HFF-Myc (cell line): Measurements from ENCODE around the gene CGA.

Source experiments
- DNase-seq: peaks from one replicate; pipeline ENCODE4 v3.0.0-alpha.2; 2011; ENCODE audit warnings: low read depth; ENCODE audit errors: extremely low read depth
- H3K4me3 ChIP-seq: replicated peaks from 2 replicates; pipeline ENCODE4 v1.5.1; 2011; ENCODE audit warnings: low read depth, mild to moderate bottlenecking, control low read depth, low read length
- TF ChIP-seq, protein P1 (sequence below): IDR thresholded peaks from 2 replicates; pipeline ENCODE4 v1.5.1; 2012; ENCODE audit warnings: mild to moderate bottlenecking, low read depth, low read length, control low read depth; ENCODE audit errors: missing control alignments

Gene CGA

DNA sequence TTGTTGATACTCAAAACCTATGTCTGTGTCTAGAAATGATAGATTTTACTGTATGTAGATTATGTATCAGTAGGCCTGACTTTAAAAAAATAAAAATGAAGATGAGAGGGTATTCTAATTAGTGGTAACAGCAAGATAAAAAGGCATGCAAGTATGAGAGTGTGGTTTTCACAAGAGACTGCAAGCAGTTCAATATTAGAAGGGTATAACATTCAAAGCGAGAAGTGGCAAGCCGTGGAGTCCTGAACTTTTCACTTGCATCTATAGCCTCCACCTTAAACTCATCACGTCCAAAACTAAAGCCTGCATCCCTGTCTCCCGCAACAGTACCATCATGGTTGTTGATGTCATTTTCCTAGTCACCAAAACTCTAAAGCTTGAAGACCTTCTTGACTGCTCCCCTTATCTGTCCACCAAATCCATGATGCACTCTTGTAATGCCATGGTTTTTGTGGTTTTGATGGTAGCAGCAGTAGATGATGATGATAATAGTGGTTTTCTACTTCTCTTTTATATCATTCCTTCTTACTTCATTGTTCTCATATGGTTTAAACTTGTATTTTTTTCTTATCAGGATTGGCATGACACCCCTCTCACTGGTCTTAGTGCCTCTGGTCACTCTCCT lies 9.2 kb upstream of the CGA start:
- TF ChIP-seq, protein P1, sequence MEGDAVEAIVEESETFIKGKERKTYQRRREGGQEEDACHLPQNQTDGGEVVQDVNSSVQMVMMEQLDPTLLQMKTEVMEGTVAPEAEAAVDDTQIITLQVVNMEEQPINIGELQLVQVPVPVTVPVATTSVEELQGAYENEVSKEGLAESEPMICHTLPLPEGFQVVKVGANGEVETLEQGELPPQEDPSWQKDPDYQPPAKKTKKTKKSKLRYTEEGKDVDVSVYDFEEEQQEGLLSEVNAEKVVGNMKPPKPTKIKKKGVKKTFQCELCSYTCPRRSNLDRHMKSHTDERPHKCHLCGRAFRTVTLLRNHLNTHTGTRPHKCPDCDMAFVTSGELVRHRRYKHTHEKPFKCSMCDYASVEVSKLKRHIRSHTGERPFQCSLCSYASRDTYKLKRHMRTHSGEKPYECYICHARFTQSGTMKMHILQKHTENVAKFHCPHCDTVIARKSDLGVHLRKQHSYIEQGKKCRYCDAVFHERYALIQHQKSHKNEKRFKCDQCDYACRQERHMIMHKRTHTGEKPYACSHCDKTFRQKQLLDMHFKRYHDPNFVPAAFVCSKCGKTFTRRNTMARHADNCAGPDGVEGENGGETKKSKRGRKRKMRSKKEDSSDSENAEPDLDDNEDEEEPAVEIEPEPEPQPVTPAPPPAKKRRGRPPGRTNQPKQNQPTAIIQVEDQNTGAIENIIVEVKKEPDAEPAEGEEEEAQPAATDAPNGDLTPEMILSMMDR: no peak
- DNase-seq: no peak
- no peak overlapping the region for H3K4me3 ChIP-seq

DNA sequence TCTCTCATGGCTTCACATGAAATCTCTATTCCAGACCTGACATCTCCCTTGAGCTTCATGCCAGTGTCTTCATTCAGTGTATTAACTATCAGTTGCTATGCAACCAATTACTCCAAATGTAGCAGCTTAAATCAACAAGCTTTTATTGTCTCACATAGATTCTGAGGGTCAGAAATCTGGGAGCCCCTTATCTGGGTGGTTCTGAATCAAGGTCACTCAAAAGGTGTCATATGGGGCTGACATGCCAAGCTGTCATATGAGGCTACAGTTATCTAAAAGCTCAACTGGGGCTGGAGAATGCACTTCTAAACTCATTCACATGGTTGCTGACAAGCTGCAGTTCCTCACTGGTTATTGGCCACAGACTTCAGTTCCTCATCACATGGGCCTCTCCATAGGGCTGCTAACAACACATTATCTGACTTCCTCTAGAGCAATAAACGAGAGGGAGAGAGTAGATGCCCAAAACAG lies 7.3 kb upstream of the CGA start:
- H3K4me3 ChIP-seq: no peak overlapping the region
- no peak for DNase-seq
- TF ChIP-seq, protein P1: no peak

DNA sequence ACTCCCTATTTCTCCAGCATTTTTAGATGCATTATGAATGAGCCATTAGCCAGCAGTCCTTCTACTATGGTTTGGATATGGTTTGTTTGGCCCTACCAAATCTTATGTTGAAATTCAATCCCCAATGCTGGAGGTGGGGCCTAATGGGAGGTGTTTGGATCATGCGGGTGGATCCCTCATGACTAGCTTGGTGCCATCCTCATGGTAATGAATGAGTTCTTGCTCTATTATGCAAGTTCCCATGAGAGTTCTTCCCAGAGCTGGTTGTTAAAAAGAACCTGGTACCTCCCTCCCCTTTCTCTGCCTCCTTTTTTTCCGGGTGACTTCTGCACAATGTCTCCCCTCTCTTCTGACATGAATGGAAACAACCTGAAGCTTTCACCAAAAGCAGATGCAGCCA lies 6.2 kb upstream of the CGA start:
- H3K4me3 ChIP-seq: no peak overlapping the region
- TF ChIP-seq, protein P1: no peak
- no peak for DNase-seq

DNA sequence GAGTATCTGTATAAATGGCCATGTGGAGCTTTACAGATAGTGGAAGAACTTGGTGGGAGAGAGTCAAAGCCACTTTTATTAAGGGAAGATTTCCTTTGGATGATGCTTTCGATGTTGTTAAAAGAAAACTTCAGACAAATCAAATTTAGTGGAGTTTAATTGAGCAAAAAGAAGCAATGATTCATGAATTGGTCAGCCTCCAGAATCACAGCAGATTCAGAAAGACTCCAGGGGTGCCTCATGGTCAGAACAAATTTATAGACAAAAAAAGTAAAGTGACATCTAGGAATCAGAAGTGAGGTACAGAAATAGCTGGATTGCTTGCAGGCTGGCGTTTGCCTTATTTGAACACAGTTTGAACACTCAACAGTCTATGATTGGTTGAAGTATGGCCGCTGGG lies 5.3 kb upstream of the CGA start:
- no peak overlapping the region for H3K4me3 ChIP-seq
- DNase-seq: no peak
- TF ChIP-seq, protein P1: no peak

DNA sequence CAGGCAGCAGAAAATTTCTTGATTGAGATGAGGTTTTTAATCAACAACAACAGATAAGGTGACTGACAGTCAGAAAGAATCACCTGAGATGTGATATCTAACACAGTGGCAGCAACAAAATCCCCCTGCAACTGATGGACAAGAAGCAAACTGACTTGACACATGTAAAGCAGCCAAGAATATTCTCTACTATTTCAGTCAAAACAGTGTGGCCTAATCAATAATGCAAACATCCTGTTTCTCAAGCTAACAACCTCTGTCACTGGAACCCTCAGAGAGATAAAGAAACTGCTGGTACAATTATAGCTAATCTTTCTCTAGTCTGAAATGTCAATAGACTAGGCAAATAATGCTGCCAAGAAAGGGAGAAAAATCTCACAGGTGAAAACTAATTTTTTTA lies 4.6 kb upstream of the CGA start:
- H3K4me3 ChIP-seq: no peak overlapping the region
- TF ChIP-seq, protein P1: no peak
- no peak for DNase-seq

DNA sequence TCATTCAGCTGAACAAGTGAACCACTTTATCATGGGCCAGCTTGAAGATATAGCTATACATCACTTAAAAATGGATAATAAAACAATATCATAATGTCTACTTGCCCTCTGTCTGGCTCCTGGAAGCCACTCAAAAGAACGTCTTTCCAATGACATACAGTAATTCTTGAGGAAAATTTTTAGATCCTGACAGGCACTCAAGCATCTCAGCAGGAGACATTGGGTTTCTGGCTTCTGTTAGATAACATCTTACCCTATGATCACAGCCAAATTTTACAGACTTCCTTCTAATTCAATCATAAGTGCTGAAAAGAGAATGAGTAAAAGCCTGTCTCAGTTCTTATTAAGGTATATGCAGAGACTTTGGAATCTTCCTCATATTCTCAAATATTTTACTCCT lies 330 bp downstream of the CGA start:
- no peak for DNase-seq
- H3K4me3 ChIP-seq: no peak overlapping the region
- TF ChIP-seq, protein P1: no peak

DNA sequence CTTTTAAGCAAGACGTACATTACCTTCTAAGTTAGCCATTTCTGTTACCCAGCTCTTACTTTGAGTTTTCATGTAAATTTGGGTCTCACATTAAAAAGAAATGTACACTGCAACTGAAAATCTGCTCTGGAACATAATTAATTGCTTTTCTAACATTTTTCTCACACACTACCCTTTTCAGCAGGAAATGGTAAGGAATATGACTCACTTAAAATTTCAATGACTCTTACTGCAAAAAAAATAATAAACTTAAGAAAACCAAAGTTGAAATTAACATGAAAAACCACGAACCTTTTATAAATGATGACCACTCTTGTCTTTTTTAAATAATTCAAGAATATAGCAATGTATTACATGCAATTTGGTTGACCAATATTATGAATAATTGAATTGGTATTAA lies 1.3 kb downstream of the CGA start:
- H3K4me3 ChIP-seq: no peak overlapping the region
- no peak for DNase-seq
- TF ChIP-seq, protein P1: no peak
